HUDEP-2 (cell line): ENCODE data around the gene ZBTB7B.
A peak's percentile ranks its signal among the peaks of the same experiment; 100 is the strongest.
"Not testable (repeated sequence)": the region's sequence is repeated elsewhere in the genome, so short reads cannot be mapped to it uniquely, and the experiment has no call there.

ENCODE experiments used
- DNase-seq, 76 experiments: peaks; one replicate each; lab custom pipeline; 2025; ENCODE audit not compliant: unreplicated experiment in 76 of 76; lab: John Stamatoyannopoulos, UW

The ZBTB7B gene

DNA sequence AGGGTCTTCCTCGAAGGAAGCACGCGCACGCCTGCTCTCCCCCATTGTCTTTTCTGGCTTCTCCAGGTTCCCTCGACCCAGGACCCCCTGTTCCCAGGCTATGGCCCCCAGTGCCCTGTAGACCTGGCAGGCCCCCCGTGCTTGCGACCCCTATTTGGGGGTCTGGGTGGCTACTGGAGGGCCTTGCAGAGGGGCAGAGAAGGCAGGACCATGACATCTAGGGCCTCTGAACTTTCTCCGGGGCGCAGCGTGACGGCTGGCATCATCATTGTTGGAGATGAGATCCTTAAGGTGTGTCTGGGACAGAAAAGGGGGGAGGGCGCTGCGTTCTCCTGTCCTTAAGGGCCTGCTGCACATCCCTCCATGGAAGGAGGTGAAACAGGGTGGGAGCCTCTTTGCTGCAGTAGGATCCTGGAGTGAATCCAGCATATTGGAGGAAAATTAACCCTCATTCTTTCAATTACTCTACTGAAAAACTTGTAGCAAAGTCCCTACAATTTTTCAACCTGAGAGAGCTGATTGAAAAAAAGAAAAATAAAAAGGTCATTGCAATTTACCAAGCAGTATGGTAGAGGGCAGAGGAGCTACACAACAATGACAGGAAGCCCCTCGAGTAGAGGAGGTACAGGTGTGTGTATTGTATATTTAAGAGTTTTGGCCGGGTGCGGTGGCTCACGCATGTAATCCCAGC, 18.7 kb upstream of the ZBTB7B start:
- no peak for DNase-seq

DNA sequence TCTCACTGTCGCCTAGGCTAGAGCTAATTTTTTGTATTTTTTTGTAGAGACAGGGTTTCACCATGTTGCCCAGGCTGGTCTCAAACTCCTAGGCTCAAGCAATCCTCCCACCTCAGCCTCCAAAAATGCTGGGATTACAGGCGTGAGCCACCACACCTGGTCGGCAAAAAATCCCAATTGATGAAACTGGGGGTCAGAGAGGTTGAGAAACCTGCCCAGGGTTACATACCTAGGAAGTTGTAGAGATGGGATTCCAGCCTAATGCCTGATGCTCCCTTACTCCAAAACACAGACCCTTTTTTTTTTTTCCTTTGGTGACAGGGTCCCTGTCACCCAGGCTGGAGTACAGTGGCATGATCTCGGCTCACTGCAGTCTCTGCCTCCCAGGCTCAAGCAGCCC, 15.9 kb upstream of the ZBTB7B start:
- not testable (repeated sequence) for DNase-seq

DNA sequence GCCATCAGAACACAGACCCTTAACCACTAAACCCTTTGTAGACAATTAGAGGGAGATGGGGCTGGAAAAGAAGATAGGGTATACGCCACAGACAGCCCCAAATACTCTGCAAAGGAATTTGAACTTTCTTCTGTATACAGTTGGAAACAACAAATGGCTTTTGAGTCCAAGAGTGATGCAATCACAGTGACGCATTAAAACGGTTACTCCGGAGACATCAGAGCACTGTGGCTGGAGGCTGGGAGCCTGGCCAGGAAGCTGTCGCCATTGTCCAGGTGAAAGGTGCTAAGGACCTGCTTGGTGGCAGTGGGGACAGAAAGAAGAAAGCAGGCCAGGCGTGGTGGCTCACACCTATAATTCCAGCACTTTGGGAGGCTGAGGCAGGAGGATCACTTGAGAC, 15.3 kb upstream of the ZBTB7B start:
- DNase-seq = no peak

DNA sequence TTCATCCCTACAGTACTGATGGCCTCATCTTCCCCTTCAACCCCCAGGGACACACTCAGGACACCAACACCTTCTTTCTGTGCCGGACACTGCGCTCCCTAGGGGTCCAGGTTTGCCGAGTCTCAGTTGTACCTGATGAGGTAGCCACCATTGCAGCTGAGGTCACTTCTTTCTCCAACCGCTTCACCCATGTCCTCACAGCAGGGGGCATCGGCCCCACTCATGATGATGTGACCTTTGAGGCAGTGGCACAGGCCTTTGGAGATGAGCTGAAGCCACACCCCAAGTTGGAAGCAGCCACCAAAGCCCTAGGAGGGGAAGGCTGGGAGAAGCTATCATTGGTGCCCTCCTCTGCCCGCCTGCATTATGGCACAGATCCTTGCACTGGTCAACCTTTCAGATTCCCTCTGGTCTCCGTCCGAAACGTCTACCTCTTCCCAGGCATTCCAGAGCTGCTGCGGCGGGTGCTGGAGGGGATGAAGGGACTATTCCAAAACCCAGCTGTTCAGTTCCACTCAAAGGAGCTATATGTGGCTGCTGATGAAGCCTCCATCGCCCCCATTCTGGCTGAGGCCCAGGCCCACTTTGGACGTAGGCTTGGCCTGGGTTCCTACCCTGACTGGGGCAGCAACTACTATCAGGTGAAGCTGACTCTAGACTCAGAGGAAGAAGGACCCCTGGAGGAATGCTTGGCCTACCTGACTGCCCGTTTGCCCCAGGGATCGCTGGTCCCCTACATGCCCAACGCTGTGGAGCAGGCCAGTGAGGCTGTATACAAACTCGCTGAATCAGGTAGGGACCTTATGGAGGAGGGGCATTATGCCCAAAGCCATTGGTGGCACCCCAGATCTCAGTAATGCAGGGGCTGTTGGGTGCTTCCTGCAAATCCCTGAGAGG, 14.3 kb upstream of the ZBTB7B start:
- peak in 17 of 76 experiments; percentile 12 to 41 (median 25) for DNase-seq

DNA sequence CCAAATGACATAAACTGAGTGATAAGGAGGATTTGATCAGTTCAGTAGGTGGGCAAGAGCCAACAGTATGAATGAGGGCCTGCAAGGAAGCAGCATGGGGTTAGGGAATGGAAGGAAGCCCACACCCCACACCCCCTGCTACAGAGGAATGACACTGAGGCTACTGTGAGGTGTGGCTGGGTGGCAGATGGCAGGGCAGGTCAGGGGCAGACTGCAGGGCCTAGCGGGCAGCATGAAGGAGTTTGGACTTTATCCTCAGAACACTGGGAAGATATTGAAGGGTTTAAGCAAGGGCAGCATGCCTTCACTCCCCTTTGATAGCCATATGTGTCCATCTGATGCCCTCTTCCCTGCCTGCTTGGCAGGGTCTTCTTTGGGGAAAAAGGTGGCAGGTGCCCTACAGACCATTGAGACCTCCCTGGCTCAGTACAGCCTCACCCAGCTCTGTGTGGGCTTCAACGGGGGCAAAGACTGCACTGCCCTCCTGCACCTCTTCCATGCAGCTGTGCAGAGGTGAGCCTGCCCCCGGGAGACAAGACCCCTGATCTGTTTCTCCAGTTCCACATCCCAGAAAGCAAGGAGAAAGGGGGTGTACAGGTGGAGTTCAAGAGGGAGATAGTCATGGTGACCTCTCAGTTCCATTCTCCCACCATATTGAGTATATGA, 13.3 kb upstream of the ZBTB7B start:
- no peak for DNase-seq

DNA sequence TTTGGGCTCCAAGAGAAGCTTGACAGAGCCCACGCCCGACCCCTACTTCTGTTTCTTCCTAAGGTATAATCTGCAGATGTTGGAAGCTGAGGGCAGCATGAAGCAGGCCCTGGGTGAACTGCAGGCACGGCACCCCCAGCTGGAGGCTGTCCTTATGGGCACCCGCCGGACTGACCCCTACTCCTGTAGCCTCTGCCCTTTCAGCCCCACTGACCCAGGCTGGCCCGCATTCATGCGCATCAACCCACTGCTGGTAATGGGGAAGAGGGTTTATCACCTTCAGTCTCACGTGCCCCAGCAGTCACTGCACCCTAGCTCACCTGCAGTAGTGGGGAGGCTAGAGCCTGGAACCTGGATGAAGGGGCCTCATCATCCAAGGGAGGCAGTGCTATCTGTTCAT, 12.3 kb upstream of the ZBTB7B start:
- DNase-seq = no peak

DNA sequence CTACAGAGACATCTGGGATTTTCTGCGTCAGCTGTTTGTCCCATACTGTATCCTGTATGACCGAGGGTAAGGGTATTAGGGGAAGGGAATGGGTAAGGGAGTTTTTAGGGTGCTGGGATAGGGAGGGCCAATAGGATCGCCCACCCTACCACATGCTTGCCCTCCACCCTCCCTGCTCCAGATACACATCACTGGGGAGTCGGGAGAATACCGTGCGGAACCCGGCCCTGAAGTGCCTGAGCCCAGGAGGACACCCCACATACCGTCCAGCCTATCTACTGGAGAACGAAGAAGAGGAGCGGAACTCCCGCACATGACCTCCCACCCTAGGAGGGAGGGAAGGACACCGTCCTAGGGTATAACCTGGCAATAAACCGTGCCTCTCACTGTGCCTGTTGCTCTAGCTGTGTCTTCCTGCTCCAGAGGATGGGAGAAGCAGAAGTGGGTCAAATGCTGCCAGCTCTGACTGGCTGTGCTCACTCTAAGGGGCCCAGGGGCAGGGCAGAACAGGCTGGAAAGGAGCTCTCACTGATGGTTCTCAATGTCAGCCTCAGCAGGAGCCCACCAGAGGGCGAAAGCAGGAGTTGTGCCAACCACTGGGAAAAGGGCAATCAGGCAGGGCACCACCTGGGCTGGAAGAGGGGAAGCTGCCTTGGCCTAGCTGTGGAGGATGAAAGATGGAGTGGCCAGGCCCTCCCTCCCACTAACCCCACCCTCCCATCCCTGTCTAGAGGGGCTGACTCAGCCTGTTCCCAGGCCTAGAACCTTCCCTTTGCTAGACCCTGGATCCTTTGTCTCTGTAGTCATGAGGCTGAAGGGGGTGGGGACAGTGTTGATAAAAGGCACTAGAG, 9.7 kb upstream of the ZBTB7B start:
- peak in 46 of 76 experiments; percentile 19 to 76 (median 44) for DNase-seq

DNA sequence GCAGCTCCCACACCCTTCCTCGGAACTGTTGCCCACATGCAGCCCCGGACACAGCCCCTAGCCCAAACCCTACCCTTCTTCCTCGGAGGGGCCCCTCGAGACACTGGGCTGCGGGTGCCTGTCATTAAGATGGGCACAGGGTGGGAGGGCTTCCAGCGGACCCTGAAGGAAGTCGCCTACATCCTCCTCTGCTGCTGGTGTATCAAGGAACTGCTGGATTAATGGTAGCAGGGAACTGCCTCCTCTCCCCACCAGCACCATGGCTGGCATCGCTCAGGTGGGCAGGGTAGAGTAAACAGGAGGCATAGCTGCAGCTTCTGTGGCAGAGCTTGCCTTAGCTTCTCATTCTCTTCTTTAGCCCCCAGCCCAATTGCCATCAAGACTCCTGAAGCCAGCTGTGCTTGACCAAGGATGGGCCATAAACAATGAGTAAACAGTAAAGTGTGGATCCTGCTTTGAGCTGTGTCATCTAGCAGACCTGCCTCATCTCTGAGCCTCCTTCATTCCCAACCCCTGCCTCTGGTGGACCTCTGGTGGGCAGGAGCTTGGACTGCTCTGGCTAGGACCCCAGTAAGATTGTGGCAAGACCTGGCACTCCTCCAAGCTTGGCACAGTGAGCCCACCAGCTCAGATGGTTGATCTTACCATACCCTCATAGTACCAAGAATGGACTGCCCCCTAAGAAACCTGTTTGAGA, 8.9 kb upstream of the ZBTB7B start, which contains the start of gene LENEP:
LENEP (plus strand) TSS at position 15 of the 697 bp plus-strand sequence; CDS start at position 37, 22 bp downstream.
- peak in 1 of 76 experiments; percentile 41 for DNase-seq

DNA sequence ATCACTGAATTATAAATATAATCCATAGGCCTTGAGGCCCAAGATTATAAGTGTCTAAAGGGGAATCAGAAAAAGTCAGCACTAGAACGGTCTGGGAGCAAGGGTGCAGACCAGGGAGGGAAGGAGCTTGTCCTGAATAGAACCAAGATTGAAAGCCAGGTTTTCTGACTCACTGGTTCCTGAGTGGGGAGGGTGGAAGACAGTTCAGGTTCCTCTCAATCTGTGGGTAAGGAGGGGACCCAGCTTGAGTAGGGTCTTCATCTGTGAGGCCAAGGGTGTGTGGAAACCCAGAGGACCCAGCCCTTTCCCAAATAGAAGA, 8.4 kb upstream of the ZBTB7B start:
- DNase-seq = no peak

DNA sequence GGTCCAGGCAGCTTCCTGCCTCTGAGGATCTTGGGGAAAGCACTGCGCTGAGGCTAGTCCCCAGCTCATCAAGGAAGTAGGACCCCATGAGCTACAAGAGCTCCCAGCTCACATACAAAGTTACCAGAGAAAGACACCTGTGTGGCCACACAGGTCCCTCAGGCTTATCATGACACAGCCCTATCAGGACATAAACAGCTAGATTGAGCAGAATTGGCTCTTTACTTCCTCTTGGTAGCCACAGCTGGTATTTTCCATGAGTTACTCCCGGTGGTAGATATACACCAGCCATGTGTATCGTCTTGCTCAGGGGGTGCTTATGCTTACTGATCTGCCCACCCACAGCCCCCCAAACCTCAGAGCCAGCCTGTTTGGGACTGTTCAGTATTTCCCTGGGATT, 8.0 kb upstream of the ZBTB7B start:
- DNase-seq = peak in 2 of 76 experiments; percentile 12 to 16

DNA sequence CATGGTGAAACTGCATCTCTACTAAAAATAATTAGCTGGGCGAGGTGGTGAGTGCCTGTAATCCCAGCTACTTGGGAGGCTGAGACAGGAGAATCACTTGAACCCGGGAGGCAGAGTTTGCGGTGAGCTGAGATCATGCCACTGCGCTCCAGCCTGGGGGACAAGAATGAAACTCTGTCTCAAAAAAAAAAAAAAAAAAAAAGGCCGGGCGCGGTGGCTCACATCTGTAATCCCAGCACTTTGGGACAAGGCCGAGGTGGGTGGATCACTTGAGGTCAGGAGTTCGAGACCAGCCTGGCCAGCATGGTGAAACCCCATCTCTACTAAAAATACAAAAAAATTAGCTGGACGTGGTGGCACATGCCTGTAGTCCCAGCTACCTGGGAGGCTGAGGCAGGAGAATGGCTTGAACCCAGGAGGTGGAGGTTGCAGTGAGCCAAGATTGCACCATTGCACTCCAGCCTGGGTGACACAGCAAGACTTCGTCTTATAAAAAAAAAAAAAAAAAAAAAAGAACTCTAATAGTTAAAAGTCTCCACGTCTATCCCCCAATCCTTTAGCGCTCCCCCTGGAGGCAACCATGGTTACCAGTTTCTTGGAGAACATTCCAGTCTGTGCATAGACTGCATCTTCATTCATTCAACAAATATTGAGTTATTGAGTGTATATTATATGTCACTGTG, 7.2 kb upstream of the ZBTB7B start:
- DNase-seq = peak in 22 of 76 experiments; percentile 13 to 50 (median 28)

DNA sequence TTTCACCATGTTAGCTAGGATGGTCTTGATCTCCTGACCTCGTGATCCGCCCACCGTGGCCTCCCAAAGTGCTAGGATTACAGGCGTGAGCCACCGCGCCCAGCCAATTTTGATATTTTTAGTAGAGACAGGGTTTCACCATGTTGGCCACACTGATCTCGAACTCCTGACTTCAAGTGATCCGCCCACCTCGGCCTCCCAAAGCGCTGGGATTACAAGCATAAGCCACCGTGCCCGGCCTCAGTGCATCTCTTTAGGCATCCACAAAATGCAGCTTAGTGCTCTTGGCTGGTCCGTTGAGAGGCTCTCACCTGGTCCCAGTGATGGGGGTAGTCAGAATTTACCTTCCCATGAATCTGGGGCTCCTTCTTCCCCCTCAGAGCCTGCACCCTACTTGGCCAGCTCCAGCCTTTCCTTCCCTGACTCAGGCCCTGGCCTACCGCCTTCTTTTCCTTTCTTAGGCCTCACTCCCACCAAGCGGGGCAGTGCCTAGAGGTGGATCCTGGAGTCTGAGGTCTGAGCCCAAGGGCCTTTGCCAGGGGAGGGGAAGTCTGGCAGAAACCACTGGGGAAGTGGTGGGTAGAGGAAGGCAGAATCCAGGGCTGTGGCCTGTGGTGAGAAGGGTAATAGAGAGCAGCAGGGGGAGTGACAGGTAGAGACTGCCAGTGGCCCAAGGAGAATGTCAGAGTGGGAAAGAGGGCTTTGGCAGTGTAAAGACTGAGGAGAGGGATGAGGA, 5.5 kb upstream of the ZBTB7B start:
- DNase-seq = no peak

DNA sequence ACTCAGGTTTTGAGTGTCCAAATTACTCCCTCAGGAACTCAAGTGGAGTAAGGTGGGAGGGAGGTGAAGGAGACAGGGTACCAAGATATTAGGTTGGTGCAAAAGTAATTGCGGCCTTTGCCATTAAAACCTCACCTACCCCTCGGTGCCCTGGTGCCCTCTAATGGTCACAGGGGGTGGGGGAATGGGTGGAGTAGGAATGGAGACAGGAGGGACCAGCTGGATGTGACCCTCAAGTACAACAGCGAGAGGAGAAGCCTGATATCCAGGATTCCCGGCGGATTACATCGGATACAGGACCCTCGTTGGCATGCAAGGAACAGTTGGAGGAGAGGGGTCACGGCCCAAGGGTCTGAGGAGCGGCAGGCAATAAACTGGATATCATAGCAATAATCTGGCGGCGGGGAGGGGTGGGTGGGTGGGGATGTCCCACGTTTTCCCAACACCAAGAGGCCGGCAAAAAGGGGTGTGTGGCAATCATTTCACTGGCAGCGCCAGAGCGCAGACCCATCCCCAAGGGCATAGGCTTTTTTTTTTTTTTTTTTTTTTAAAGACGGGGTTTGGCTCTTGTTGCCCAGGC, 4.3 kb upstream of the ZBTB7B start:
- peak in 3 of 76 experiments; percentile 9 to 12 (median 12) for DNase-seq

DNA sequence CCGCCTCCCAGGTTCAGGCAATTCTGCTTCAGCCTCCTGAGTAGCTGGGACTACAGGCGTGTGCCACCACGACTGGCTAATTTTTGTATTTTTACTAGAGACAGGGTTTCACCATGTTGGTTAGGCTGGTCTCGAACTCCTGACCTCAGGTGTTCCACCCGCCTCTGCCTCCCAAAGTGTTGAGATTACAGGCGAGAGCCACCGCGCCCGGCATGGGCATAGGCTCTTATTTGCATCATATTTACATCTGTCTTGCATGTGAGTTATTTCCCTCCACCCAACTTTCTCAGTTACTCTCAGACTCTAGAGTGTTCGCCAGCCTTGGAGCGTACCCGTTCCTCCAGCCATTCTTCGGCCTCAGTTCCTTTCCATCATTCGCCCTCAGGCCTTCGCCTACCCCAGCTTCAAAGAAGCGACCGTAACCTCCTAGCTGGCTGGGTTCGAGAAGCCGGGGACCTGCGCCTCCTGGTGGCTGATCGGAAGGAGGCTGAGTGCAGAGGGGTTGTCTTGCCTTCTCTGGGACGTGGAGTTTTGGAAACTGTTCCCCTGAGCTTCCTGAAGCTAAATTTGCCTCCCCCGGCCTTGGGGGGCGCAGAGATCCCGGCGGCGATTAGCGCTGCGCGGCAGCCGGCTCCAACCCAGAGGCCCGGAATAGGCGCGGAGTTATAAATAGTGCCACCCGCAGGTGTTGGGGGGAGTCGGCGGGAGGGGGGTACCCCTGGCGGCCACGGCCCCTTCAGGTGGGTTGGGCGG, 3.6 kb upstream of the ZBTB7B start:
- DNase-seq = peak in 68 of 76 experiments; percentile 34 to 82 (median 67)

DNA sequence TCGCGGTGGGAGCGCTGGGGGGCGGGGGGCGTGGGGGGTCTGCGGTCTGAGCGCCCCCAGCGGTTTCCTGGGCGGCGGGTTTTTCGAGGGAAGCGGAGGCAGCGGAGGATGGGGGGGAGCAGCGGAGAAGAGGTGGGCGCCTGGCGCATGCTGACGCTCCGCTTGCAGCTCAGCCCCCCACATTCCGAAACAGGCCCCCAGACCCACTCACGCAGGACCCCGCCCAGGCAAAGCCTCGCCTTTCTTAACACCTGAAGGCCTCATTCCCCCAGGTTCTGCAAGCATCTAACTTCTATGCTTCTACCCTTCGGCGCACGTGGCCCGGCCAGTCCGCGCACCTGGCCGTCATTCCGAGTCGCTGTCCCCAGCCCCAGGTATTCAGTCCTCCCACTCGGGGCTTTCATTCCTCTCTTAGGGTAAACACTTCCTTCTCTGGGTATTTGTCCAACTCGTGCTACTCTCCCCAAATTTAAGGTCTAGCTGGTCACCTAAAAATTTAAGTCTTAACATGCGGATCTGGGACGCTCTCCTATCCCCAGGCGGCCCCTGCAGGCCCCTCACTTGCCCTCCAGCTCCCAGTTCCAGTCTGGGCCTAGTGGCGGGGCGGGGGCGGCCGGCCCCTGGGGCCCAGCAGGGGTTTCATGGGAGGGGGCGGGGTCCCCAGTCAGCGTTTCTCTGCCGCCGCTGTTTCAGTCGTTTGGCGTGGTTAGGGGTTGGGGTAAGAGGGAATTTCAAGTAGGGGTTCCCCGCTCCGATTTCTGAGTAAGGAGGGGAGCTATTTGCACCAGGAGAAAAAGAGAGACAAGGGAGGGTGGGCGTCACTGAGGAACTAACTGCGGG, 2.8 kb upstream of the ZBTB7B start:
- DNase-seq = peak in 25 of 76 experiments; percentile 20 to 61 (median 44)

DNA sequence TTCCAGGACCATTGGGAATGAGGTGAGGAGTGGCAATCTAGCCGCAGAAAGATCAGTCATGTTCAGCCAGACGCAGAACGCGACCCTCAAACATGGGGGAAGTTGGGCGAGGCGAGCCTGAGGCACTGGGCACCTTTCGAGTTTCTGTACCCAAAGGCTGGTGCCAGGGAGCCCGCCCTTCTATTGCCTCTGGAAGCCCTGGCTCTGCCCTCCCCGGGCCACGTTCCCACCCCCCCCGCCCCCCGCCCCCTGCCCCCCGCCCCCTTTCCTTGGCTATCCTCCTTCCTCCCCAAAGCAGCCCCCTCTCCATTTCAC, 2.2 kb upstream of the ZBTB7B start:
- peak in 21 of 76 experiments; percentile 31 to 62 (median 52) for DNase-seq
